ENCODE results near the gene UBAP2L.

Gene UBAP2L

GRCh38 chr1:154239491-154239890, 18.7 kb downstream of the UBAP2L start:
- no peak overlapping the region for H3K14ac ChIP-seq (ENCODE audit: low read length)
- no peak overlapping the region for H2AK5ac ChIP-seq (ENCODE audit: low read depth, low read length)
- no peak overlapping the region for H4K8ac ChIP-seq (ENCODE audit: low read depth, low read length)
- no peak for DNase-seq (ENCODE audit: low spot score)
- WGBS, 2 donors (ENCODE audit: extremely low coverage in 2 of 2, insufficient read length in 2 of 2, insufficient replicate concordance in 1 of 2): no CpG with 5 or more reads among the region's 3 CpGs
- H3K18ac ChIP-seq (ENCODE audit: low read length): no peak overlapping the region
- H3K27me3 ChIP-seq (ENCODE audit: control insufficient read depth in 3 of 3, insufficient read depth in 3 of 3, low read depth in 1 of 3, low read length in 3 of 3): no peaks in the 10 kb centered on the region
- no peak overlapping the region for H2BK5ac ChIP-seq (ENCODE audit: low read length)
- H3K4ac ChIP-seq (ENCODE audit: low read length): no peak overlapping the region
- H3K4me1 ChIP-seq (ENCODE audit: control insufficient read depth in 2 of 2, insufficient read depth in 1 of 2, low read depth in 1 of 2, low read length in 2 of 2): no peaks in the 10 kb centered on the region
- no peak overlapping the region for H3K4me2 ChIP-seq (ENCODE audit: insufficient read depth, low read length, poor library complexity, severe bottlenecking)
- H3K36me3 ChIP-seq (replicated peaks in 1 of 2; ENCODE audit: control insufficient read depth in 2 of 2, insufficient read depth in 2 of 2, low read length in 2 of 2): peaks cover 43 to 97% of the 10 kb centered on the region in 2 donors
- H3K23ac ChIP-seq (ENCODE audit: low read depth, low read length, poor library complexity): no peak overlapping the region
- H2BK120ac ChIP-seq (ENCODE audit: low read depth, low read length): no peak overlapping the region
- no peak overlapping the region for H3K9ac ChIP-seq (ENCODE audit: low read depth, low read length, poor library complexity)
- no peaks in the 10 kb centered on the region for H3K9me3 ChIP-seq (replicated peaks in 1 of 2; ENCODE audit: control insufficient read depth in 2 of 2, insufficient read depth in 1 of 2, low read depth in 1 of 2, low read length in 2 of 2)
- H3K79me1 ChIP-seq (ENCODE audit: low read depth, low read length): peaks cover 7% of the 10 kb centered on the region
- no peak overlapping the region for H2BK15ac ChIP-seq (ENCODE audit: low read length)
- no peak overlapping the region for H2AFZ ChIP-seq (ENCODE audit: low read length)
- H3K4me3 ChIP-seq (ENCODE audit: low read length in 2 of 2): no peak overlapping the region
- no peak overlapping the region for H3K27ac ChIP-seq (replicated peaks; ENCODE audit: low read length)
- H2BK12ac ChIP-seq (ENCODE audit: low read length): no peak overlapping the region
- H4K91ac ChIP-seq (ENCODE audit: low read depth, low read length, poor library complexity): no peak overlapping the region

DNA sequence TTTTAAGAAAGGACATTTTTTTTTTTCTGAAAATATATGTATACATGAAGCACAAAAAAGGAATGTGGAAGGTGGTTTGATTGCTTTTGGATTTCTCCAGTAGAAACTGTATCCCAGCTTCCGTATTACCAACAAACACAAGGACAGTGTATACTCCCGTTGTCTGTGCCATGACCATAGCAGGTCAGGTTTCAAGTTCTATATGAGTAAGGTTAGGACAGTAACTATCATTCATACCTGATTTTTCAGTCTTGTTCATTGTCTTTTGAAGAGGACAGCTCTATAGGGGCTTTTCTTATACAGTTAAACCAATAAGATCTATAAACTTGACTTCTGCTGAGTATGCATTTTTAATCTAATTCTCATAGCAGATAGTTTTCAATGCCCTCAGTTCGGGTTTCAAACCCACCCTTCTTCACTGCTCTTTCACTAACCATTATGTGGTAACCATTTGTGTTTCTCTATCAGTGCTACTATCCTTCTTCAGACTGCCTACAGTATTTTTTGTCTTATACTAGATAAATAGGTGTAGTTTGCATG, 19.6 kb downstream of the UBAP2L start:
- Histone ChIP-seq H3K79me1 (ENCODE audit: low read depth, low read length) (peaks cover 7% of the 10 kb centered on the region), H3K4me1 (ENCODE audit: control insufficient read depth in 2 of 2, insufficient read depth in 1 of 2, low read depth in 1 of 2, low read length in 2 of 2) (no peaks in the 10 kb centered on the region), H3K36me3 (replicated peaks in 1 of 2; ENCODE audit: control insufficient read depth in 2 of 2, insufficient read depth in 2 of 2, low read length in 2 of 2) (peaks cover 42 to 97% of the 10 kb centered on the region in 2 donors), H3K4me3 (ENCODE audit: low read length in 2 of 2) (no peak overlapping the region), H2BK120ac (ENCODE audit: low read depth, low read length) (no peak overlapping the region), H3K4me2 (ENCODE audit: insufficient read depth, low read length, poor library complexity, severe bottlenecking) (no peak overlapping the region), H3K27ac (replicated peaks; ENCODE audit: low read length) (no peak overlapping the region), H3K4ac (ENCODE audit: low read length) (no peak overlapping the region), H3K23ac (ENCODE audit: low read depth, low read length, poor library complexity) (no peak overlapping the region), H3K27me3 (ENCODE audit: control insufficient read depth in 3 of 3, insufficient read depth in 3 of 3, low read depth in 1 of 3, low read length in 3 of 3) (no peaks in the 10 kb centered on the region), H2AFZ (ENCODE audit: low read length) (no peak overlapping the region), H3K9me3 (replicated peaks in 1 of 2; ENCODE audit: control insufficient read depth in 2 of 2, insufficient read depth in 1 of 2, low read depth in 1 of 2, low read length in 2 of 2) (no peaks in the 10 kb centered on the region), H4K8ac (ENCODE audit: low read depth, low read length) (no peak overlapping the region), H4K91ac (ENCODE audit: low read depth, low read length, poor library complexity) (no peak overlapping the region), H2BK12ac (ENCODE audit: low read length) (no peak overlapping the region), H3K14ac (ENCODE audit: low read length) (no peak overlapping the region), H2AK5ac (ENCODE audit: low read depth, low read length) (no peak overlapping the region), H2BK15ac (ENCODE audit: low read length) (no peak overlapping the region), H3K9ac (ENCODE audit: low read depth, low read length, poor library complexity) (no peak overlapping the region), H2BK5ac (ENCODE audit: low read length) (no peak overlapping the region), H3K18ac (ENCODE audit: low read length) (no peak overlapping the region)
- no peak for DNase-seq (ENCODE audit: low spot score)
- WGBS, 2 donors (ENCODE audit: extremely low coverage in 2 of 2, insufficient read length in 2 of 2, insufficient replicate concordance in 1 of 2): no CpG with 5 or more reads among the region's 3 CpGs

DNA sequence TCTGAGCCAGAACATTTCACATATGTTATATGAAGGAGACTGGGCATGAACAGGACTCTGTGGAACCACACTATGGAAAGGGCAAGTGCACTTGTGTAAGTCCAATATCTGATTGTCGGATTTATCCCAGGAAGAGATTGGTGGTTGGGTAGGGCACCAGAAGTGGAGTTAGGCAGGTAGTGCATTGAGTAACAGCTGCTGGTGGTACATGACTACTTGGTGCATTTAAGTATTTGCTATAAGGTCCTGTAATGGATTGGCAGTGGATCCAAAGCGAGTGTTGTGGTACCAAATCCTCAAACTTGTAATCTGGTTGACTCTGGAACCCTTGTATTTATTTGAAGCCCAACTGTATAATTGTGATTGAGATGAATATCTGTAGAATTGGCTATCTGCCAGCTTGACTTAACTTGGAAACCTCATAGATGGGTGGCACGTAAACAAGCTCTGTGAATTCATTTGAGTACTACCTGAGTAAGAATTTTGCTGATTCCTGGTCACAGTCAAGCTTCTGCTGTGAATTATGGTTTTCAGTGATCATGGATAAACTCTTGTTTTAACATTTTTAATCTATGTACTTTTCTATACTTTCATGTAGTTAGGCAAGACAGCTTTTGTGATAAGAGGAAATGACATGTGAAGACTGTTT, 21.1 kb downstream of the UBAP2L start:
- no peak overlapping the region for H3K4me3 ChIP-seq (ENCODE audit: low read length in 2 of 2)
- no peak overlapping the region for H3K18ac ChIP-seq (ENCODE audit: low read length)
- H3K4me1 ChIP-seq (ENCODE audit: control insufficient read depth in 2 of 2, insufficient read depth in 1 of 2, low read depth in 1 of 2, low read length in 2 of 2): no peaks in the 10 kb centered on the region
- WGBS, 2 donors (ENCODE audit: extremely low coverage in 2 of 2, insufficient read length in 2 of 2, insufficient replicate concordance in 1 of 2): no CpG with 5 or more reads among the region's 3 CpGs
- no peak overlapping the region for H3K23ac ChIP-seq (ENCODE audit: low read depth, low read length, poor library complexity)
- no peak overlapping the region for H4K91ac ChIP-seq (ENCODE audit: low read depth, low read length, poor library complexity)
- no peaks in the 10 kb centered on the region for H3K9me3 ChIP-seq (replicated peaks in 1 of 2; ENCODE audit: control insufficient read depth in 2 of 2, insufficient read depth in 1 of 2, low read depth in 1 of 2, low read length in 2 of 2)
- H3K79me1 ChIP-seq (ENCODE audit: low read depth, low read length): peaks cover 4% of the 10 kb centered on the region
- no peak overlapping the region for H4K8ac ChIP-seq (ENCODE audit: low read depth, low read length)
- H3K4ac ChIP-seq (ENCODE audit: low read length): no peak overlapping the region
- no peak overlapping the region for H2AK5ac ChIP-seq (ENCODE audit: low read depth, low read length)
- no peak for DNase-seq (ENCODE audit: low spot score)
- H2AFZ ChIP-seq (ENCODE audit: low read length): no peak overlapping the region
- H2BK120ac ChIP-seq (ENCODE audit: low read depth, low read length): no peak overlapping the region
- H2BK12ac ChIP-seq (ENCODE audit: low read length): no peak overlapping the region
- no peaks in the 10 kb centered on the region for H3K27me3 ChIP-seq (ENCODE audit: control insufficient read depth in 3 of 3, insufficient read depth in 3 of 3, low read depth in 1 of 3, low read length in 3 of 3)
- H3K4me2 ChIP-seq (ENCODE audit: insufficient read depth, low read length, poor library complexity, severe bottlenecking): no peak overlapping the region
- H3K14ac ChIP-seq (ENCODE audit: low read length): no peak overlapping the region
- no peak overlapping the region for H2BK5ac ChIP-seq (ENCODE audit: low read length)
- no peak overlapping the region for H2BK15ac ChIP-seq (ENCODE audit: low read length)
- H3K36me3 ChIP-seq (replicated peaks in 1 of 2; ENCODE audit: control insufficient read depth in 2 of 2, insufficient read depth in 2 of 2, low read length in 2 of 2): peaks cover 41 to 97% of the 10 kb centered on the region in 2 donors
- no peak overlapping the region for H3K27ac ChIP-seq (replicated peaks; ENCODE audit: low read length)
- no peak overlapping the region for H3K9ac ChIP-seq (ENCODE audit: low read depth, low read length, poor library complexity)

DNA sequence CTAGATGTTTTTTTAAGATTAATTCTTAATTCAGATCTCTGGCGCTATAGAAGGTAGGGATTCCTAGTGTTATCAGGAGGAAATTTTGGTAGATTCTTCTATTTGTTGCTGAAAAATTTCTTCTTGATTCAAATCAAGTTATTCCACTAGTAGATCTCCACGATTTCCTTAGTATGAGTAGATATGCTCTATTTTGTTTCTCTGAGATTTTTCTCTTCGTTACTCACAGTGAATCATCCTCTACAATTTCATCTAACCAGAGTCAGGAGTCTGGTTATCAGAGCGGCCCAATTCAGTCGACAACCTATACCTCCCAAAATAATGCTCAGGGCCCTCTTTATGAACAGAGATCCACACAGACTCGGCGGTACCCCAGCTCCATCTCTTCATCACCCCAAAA, 32.9 kb downstream of the UBAP2L start:
- H3K27me3 ChIP-seq (ENCODE audit: control insufficient read depth in 3 of 3, insufficient read depth in 3 of 3, low read depth in 1 of 3, low read length in 3 of 3): no peaks in the 10 kb centered on the region
- H3K14ac ChIP-seq (ENCODE audit: low read length): no peak overlapping the region
- no peak overlapping the region for H3K18ac ChIP-seq (ENCODE audit: low read length)
- no peak overlapping the region for H2BK5ac ChIP-seq (ENCODE audit: low read length)
- peaks cover 59 to 100% of the 10 kb centered on the region in 2 donors for H3K36me3 ChIP-seq (replicated peaks in 1 of 2; ENCODE audit: control insufficient read depth in 2 of 2, insufficient read depth in 2 of 2, low read length in 2 of 2)
- H2AFZ ChIP-seq (ENCODE audit: low read length): no peak overlapping the region
- no peak overlapping the region for H2BK120ac ChIP-seq (ENCODE audit: low read depth, low read length)
- no peak overlapping the region for H2BK12ac ChIP-seq (ENCODE audit: low read length)
- no peak overlapping the region for H3K4me2 ChIP-seq (ENCODE audit: insufficient read depth, low read length, poor library complexity, severe bottlenecking)
- H3K9ac ChIP-seq (ENCODE audit: low read depth, low read length, poor library complexity): no peak overlapping the region
- H3K79me1 ChIP-seq (ENCODE audit: low read depth, low read length): no peaks in the 10 kb centered on the region
- H2AK5ac ChIP-seq (ENCODE audit: low read depth, low read length): no peak overlapping the region
- H4K8ac ChIP-seq (ENCODE audit: low read depth, low read length): no peak overlapping the region
- no peak overlapping the region for H4K91ac ChIP-seq (ENCODE audit: low read depth, low read length, poor library complexity)
- no peak overlapping the region for H3K4ac ChIP-seq (ENCODE audit: low read length)
- H3K23ac ChIP-seq (ENCODE audit: low read depth, low read length, poor library complexity): no peak overlapping the region
- H3K9me3 ChIP-seq (replicated peaks in 1 of 2; ENCODE audit: control insufficient read depth in 2 of 2, insufficient read depth in 1 of 2, low read depth in 1 of 2, low read length in 2 of 2): no peaks in the 10 kb centered on the region
- no peak overlapping the region for H3K4me3 ChIP-seq (ENCODE audit: low read length in 2 of 2)
- no peak for DNase-seq (ENCODE audit: low spot score)
- H3K4me1 ChIP-seq (ENCODE audit: control insufficient read depth in 2 of 2, insufficient read depth in 1 of 2, low read depth in 1 of 2, low read length in 2 of 2): no peaks in the 10 kb centered on the region
- H3K27ac ChIP-seq (replicated peaks; ENCODE audit: low read length): no peak overlapping the region
- H2BK15ac ChIP-seq (ENCODE audit: low read length): no peak overlapping the region
- WGBS, 2 donors (ENCODE audit: extremely low coverage in 2 of 2, insufficient read length in 2 of 2, insufficient replicate concordance in 1 of 2): no CpG with 5 or more reads among the region's 7 CpGs

All from neuronal stem cell (in vitro differentiated cells).